ENCODE results near the gene BAIAP3. TPM values are rescaled to one million over a fixed set of nuclear protein-coding genes. Genes with fewer than 3 reads are reported as not detected.

Gene BAIAP3
- total RNA-seq, 2 experiments from 2014 or later = 3.2 to 6.3 TPM

- intact Hi-C loops (cut with micrococcal nuclease; ENCODE audit: unreplicated experiment) = no loop called here
- no peaks in the 10 kb centered on the region for H3K79me2 ChIP-seq (ENCODE audit: insufficient read depth, low read depth, low read length)
These were observed 44.1 kb downstream of the BAIAP3 start for GRCh38 chr16:1377406-1378010.

DNA sequence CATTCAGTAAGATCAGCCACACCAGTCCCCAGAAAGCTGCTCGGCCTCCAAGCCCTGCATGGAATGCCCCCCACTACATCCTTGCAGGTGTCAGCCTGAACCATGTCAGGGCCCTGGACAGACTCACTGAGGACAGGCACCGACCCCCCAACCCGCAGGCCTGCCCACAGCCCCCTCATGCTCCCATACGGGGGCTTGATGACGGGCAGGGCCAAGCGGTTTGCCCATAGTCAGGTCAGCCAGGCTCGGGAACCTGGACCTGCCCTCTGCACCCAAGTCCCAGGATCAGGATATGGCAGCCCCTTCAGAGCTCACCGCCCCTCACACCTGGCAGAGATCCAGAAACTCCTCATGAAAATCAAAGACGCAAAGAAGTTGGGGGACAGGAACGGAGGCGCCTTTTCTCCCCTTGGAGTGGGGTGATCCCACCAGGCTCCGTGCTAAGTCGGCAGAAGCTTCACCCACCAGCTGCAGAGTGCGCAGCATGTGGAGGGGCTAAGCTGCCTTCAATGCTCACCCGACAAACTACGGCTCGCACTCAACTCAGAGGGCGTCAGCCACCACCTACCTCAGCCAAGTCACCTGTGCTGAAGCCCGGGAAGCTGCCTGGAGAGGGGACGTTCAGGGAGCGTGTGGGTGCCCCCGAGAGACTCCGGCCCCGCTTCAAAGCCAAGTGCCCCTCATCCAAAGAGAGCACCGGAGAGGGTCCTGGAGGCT, 44.8 kb downstream of the BAIAP3 start:
- Histone ChIP-seq H3K27ac (ENCODE audit: low read depth, low read length, poor library complexity, severe bottlenecking) (no peak overlapping the region), H3K9me3 (ENCODE audit: low read length) (no peaks in the 10 kb centered on the region), H3K4me1 (ENCODE audit: insufficient read depth, low read length, poor library complexity, severe bottlenecking) (peaks cover 5% of the 10 kb centered on the region), H3K36me3 (ENCODE audit: insufficient read depth, low read length) (no peaks in the 10 kb centered on the region), H3K79me2 (ENCODE audit: insufficient read depth, low read depth, low read length) (no peaks in the 10 kb centered on the region), H2AFZ (ENCODE audit: low read length) (no peak overlapping the region), H4K20me1 (ENCODE audit: insufficient read depth, low read length) (no peaks in the 10 kb centered on the region), H3K4me3 (ENCODE audit: low read depth, low read length, poor library complexity, severe bottlenecking) (peak overlapping the region; percentile 69), H3K9me2 (ENCODE audit: insufficient read depth, low read length) (no peaks in the 10 kb centered on the region), H3K4me2 (ENCODE audit: low read length) (peak overlapping the region; percentile 88)
- ChIA-PET CTCF (ENCODE audit: unreplicated experiment) (no interaction called here), POLR2A (no interaction called here)
- TF ChIP-seq EZH2phosphoT487 (IDR thresholded peaks at IDR 0.05; ENCODE audit: borderline replicate concordance, low read depth, low read length) (no peak), CTCF (conservative IDR thresholded peaks at IDR 0.05; ENCODE audit: low read length) (no peak)
- DNase-seq (ENCODE audit: low spot score) = no peak
- intact Hi-C loops (cut with micrococcal nuclease; ENCODE audit: unreplicated experiment) = no loop called here
- no TSS peak for BruUV-seq (replicated peaks)

More at GRCh38 chr16:1377406-1378010, 44.1 kb downstream of the BAIAP3 start:
- ChIA-PET CTCF (ENCODE audit: unreplicated experiment) (no interaction called here), POLR2A (no interaction called here)
- Histone ChIP-seq H3K9me2 (ENCODE audit: insufficient read depth, low read length) (no peaks in the 10 kb centered on the region), H3K9me3 (ENCODE audit: low read length) (no peaks in the 10 kb centered on the region), H2AFZ (ENCODE audit: low read length) (no peak overlapping the region), H3K4me2 (ENCODE audit: low read length) (no peak overlapping the region), H3K4me1 (ENCODE audit: insufficient read depth, low read length, poor library complexity, severe bottlenecking) (peaks cover 5% of the 10 kb centered on the region), H4K20me1 (ENCODE audit: insufficient read depth, low read length) (no peaks in the 10 kb centered on the region), H3K36me3 (ENCODE audit: insufficient read depth, low read length) (no peaks in the 10 kb centered on the region), H3K4me3 (ENCODE audit: low read depth, low read length, poor library complexity, severe bottlenecking) (no peak overlapping the region), H3K27ac (ENCODE audit: low read depth, low read length, poor library complexity, severe bottlenecking) (no peak overlapping the region)
- no TSS peak for BruUV-seq (replicated peaks)
- no peak for DNase-seq (ENCODE audit: low spot score)
- TF ChIP-seq CTCF (conservative IDR thresholded peaks at IDR 0.05; ENCODE audit: low read length) (no peak), EZH2phosphoT487 (IDR thresholded peaks at IDR 0.05; ENCODE audit: borderline replicate concordance, low read depth, low read length) (no peak)

GRCh38 chr16:1378804-1379303, 45.4 kb downstream of the BAIAP3 start:
- no peaks in the 10 kb centered on the region for H3K9me3 ChIP-seq (ENCODE audit: low read length)
- ChIA-PET POLR2A (interaction anchor here (0.7 kb wide), 1 partner anchor 16 kb away, joined by 5 read pairs; no protein-coding TSS in a partner anchor), CTCF (ENCODE audit: unreplicated experiment) (interaction anchor here (0.6 kb wide), 1 partner anchor 1044 kb away, joined by 7 read pairs; no protein-coding TSS in a partner anchor)
- no peaks in the 10 kb centered on the region for H3K36me3 ChIP-seq (ENCODE audit: insufficient read depth, low read length)
- H3K4me3 ChIP-seq (ENCODE audit: low read depth, low read length, poor library complexity, severe bottlenecking) = peak overlapping the region; percentile 69
- 0 out of 2 replicates have a peak overlapping the region, but pooled peaks have one; percentile 7 for H2AFZ ChIP-seq (ENCODE audit: low read length)
- no peaks in the 10 kb centered on the region for H3K79me2 ChIP-seq (ENCODE audit: insufficient read depth, low read depth, low read length)
- no peak for TF ChIP-seq CTCF (conservative IDR thresholded peaks at IDR 0.05; ENCODE audit: low read length)
- no peak for TF ChIP-seq EZH2phosphoT487 (IDR thresholded peaks at IDR 0.05; ENCODE audit: borderline replicate concordance, low read depth, low read length)
- no peaks in the 10 kb centered on the region for H3K9me2 ChIP-seq (ENCODE audit: insufficient read depth, low read length)
- BruUV-seq (replicated peaks) = no TSS peak
- H3K27ac ChIP-seq (ENCODE audit: low read depth, low read length, poor library complexity, severe bottlenecking) = no peak overlapping the region
- intact Hi-C loops (cut with micrococcal nuclease; ENCODE audit: unreplicated experiment) = no loop called here
- peaks cover 5% of the 10 kb centered on the region for H3K4me1 ChIP-seq (ENCODE audit: insufficient read depth, low read length, poor library complexity, severe bottlenecking)
- no peak for DNase-seq (ENCODE audit: low spot score)
- H4K20me1 ChIP-seq (ENCODE audit: insufficient read depth, low read length) = no peaks in the 10 kb centered on the region
- peak overlapping the region; percentile 88 for H3K4me2 ChIP-seq (ENCODE audit: low read length)

Measured in OCI-LY7 (cell line).